ENCODE data around the gene MARCHF3. TPM values are rescaled to one million over a fixed set of nuclear protein-coding genes. Genes with fewer than 3 reads are reported as not detected.

Gene MARCHF3
- total RNA-seq, 1 donor from 2014 or later: 34.5 TPM

DNA sequence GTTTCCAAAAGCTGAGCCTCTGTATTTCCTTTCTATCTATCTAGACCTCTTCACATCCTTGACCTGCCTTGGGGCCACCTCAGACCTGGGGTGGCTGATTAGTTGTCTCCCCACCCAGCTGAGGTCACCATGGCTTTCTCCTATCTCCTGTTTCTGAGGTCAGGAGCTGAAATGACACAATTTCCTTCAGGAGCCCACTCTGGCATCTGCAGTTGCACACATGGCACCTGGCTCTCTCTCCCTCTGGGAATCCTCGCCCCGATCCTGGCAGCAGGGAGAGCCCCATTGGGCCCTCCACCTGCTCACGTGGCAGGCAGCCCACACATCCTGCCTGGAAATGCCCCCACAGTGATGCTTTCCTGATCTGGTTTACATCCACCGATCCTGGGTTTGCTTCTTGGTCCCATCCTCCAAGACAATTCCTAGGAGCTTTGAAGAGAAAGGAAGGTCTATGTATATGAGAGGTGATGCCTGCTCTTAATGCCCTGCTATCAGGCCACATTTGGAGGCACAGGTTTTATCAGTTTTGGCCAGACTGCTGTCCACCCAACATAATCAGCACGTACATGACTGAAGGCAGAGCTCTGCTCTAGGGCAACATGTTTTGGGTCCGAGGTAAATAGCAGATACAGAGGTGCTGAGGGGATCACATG, 53.7 kb downstream of the MARCHF3 start:
- Mint-ChIP-seq H3K27me3 (ENCODE audit: unreplicated experiment) (no peaks in the 10 kb centered on the region), H3K36me3 (ENCODE audit: unreplicated experiment) (peaks cover 4% of the 10 kb centered on the region), H3K9me3 (ENCODE audit: unreplicated experiment) (no peaks in the 10 kb centered on the region), H3K4me1 (ENCODE audit: unreplicated experiment) (peaks cover 7% of the 10 kb centered on the region), H3K4me3 (ENCODE audit: unreplicated experiment) (no peak overlapping the region), H3K27ac (ENCODE audit: unreplicated experiment) (no peak overlapping the region)
- TF ChIP-seq, protein P1, sequence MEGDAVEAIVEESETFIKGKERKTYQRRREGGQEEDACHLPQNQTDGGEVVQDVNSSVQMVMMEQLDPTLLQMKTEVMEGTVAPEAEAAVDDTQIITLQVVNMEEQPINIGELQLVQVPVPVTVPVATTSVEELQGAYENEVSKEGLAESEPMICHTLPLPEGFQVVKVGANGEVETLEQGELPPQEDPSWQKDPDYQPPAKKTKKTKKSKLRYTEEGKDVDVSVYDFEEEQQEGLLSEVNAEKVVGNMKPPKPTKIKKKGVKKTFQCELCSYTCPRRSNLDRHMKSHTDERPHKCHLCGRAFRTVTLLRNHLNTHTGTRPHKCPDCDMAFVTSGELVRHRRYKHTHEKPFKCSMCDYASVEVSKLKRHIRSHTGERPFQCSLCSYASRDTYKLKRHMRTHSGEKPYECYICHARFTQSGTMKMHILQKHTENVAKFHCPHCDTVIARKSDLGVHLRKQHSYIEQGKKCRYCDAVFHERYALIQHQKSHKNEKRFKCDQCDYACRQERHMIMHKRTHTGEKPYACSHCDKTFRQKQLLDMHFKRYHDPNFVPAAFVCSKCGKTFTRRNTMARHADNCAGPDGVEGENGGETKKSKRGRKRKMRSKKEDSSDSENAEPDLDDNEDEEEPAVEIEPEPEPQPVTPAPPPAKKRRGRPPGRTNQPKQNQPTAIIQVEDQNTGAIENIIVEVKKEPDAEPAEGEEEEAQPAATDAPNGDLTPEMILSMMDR (IDR thresholded peaks at IDR 0.05): no peak
- no peak for DNase-seq (ENCODE audit: extremely low spot score, unreplicated experiment)

DNA sequence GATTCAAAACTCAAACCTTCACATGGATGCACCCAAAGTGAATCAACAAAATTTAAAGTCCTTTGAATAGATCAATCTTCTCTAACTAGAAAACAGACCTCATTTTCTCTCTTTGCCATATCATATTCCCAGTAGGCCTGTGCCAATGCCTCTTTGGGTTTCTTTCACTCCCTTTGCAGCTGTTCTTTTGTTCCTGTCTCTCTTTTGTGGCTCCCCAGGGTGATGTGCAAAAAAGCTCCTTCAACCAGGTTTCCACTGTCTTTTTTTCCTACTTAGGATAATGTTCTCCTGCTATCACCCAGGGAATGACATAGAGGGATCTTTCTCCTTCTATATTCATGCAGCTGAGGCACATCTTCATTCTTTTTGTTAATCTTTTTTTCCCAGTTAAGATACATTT, 54.6 kb downstream of the MARCHF3 start:
- no peaks in the 10 kb centered on the region for H3K27me3 Mint-ChIP-seq (ENCODE audit: unreplicated experiment)
- DNase-seq (ENCODE audit: extremely low spot score, unreplicated experiment): no peak
- no peaks in the 10 kb centered on the region for H3K9me3 Mint-ChIP-seq (ENCODE audit: unreplicated experiment)
- TF ChIP-seq, protein P1 (IDR thresholded peaks at IDR 0.05): no peak
- peaks cover 4% of the 10 kb centered on the region for H3K36me3 Mint-ChIP-seq (ENCODE audit: unreplicated experiment)
- peaks cover 13% of the 10 kb centered on the region for H3K4me1 Mint-ChIP-seq (ENCODE audit: unreplicated experiment)
- H3K27ac Mint-ChIP-seq (ENCODE audit: unreplicated experiment): no peak overlapping the region
- H3K4me3 Mint-ChIP-seq (ENCODE audit: unreplicated experiment): no peak overlapping the region

DNA sequence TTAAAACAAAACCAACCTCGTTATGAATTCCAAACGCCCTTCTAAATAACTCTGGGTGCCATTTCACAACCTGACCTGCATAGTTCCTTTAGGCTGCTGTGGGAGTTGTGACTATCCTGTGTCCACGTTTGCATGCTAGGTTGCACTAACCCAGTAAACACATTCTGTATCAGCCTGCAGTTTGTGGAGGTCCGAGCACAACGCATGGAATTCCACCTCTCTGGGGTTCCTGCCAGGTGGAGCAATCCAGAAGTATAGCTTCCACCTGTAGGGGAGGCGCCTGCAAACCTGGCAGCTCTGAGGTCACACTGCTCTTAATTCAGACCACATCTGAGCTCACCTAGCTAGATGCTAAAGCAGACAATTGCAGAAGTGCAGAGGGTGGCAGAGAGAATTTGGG, 57.2 kb downstream of the MARCHF3 start:
- TF ChIP-seq, protein P1 (IDR thresholded peaks at IDR 0.05): no peak
- no peak overlapping the region for H3K4me3 Mint-ChIP-seq (ENCODE audit: unreplicated experiment)
- peaks cover 4% of the 10 kb centered on the region for H3K36me3 Mint-ChIP-seq (ENCODE audit: unreplicated experiment)
- no peak for DNase-seq (ENCODE audit: extremely low spot score, unreplicated experiment)
- no peaks in the 10 kb centered on the region for H3K27me3 Mint-ChIP-seq (ENCODE audit: unreplicated experiment)
- H3K9me3 Mint-ChIP-seq (ENCODE audit: unreplicated experiment): no peaks in the 10 kb centered on the region
- no peak overlapping the region for H3K27ac Mint-ChIP-seq (ENCODE audit: unreplicated experiment)
- H3K4me1 Mint-ChIP-seq (ENCODE audit: unreplicated experiment): peaks cover 23% of the 10 kb centered on the region

DNA sequence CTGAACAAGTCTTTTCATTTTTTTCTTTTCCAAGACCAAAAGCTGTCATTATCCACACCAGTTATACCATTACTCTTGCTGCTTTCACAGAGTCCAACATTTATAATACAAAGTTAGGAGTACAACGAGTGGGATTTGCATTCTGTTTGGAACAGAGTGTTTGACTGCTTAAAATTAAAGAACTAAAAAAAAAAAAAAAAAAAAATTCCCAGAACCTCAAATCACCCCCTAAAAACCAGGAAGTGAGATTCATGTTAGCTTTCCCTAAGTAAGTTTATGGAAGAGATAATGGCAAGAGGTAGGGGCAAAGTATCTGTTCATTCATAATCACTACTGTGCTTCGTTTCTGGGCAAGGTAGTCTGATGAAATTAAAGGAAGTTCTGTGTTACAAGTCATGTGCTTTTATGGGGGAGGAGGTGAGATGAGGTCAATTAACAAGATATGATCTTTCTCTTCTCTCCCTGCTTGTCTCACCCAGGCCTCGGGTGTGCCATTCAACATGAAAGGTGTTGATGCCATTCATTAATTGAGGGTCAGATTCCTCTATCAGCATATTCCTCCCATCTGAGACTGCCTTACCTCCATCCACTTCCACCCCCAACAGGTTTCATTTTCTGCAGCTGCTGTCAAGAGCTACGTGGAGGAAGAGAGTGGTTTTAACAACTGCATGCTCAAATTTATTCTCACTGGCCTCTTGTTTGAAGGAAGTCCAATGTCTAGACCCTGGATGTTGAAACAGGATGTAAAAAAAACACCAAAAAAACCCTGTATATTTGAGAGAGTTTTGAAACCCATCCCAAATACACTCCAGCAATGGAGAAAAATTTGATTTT, 58.1 kb downstream of the MARCHF3 start:
- no peak overlapping the region for H3K4me3 Mint-ChIP-seq (ENCODE audit: unreplicated experiment)

More for the DNA sequence above, 58.1 kb downstream of the MARCHF3 start:
- no peak overlapping the region for H3K27ac Mint-ChIP-seq (ENCODE audit: unreplicated experiment)
- H3K27me3 Mint-ChIP-seq (ENCODE audit: unreplicated experiment): no peaks in the 10 kb centered on the region
- H3K36me3 Mint-ChIP-seq (ENCODE audit: unreplicated experiment): peaks cover 6% of the 10 kb centered on the region
- DNase-seq (ENCODE audit: extremely low spot score, unreplicated experiment): no peak
- no peaks in the 10 kb centered on the region for H3K9me3 Mint-ChIP-seq (ENCODE audit: unreplicated experiment)
- TF ChIP-seq, protein P1 (IDR thresholded peaks at IDR 0.05): no peak
- H3K4me1 Mint-ChIP-seq (ENCODE audit: unreplicated experiment): peaks cover 23% of the 10 kb centered on the region
